ENCODE data around the gene SEMA6C. TPM values are rescaled to one million over a fixed set of nuclear protein-coding genes. Genes with fewer than 3 reads are reported as not detected.

The SEMA6C gene
- total and polyA plus RNA-seq, 4 donors = 1.4 to 1.5 (median 1.4) TPM

DNA sequence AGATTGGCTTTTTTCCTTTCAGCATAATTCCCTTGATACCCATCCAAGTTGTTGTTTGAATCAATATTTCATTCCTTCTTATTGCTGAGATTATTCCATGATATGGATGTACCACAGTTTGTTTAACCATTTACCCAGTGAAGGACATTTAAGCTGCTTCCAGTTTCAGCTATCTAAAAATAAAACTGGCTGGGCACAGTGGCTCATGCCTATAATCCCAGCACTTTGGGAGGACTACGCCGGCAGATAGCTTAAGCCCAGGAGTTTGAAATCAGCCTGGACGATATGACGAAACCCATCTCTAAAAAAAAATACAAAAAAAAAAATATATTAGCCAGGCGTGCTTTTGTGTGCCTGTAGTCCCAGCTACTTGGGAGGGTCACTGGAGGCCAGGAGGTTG, 32.6 kb downstream of the SEMA6C start:
- Histone ChIP-seq H3K9ac (ENCODE audit: low read depth in 1 of 2, low read length in 2 of 2) (no peak overlapping the region), H3K4me1 (ENCODE audit: control insufficient read depth in 4 of 4, insufficient read depth in 4 of 4, low read length in 3 of 4) (no peaks in the 10 kb centered on the region), H3K27ac (ENCODE audit: low read depth in 1 of 2, low read length in 2 of 2) (no peak overlapping the region), H3K4me3 (ENCODE audit: low read depth in 1 of 3, low read length in 3 of 3) (no peak overlapping the region), H3K36me3 (ENCODE audit: control insufficient read depth in 4 of 4, insufficient read depth in 3 of 4, low read depth in 1 of 4, low read length in 3 of 4) (peaks cover 3 to 10% (median 7%) of the 10 kb centered on the region in 4 donors), H3K9me3 (ENCODE audit: control insufficient read depth in 4 of 4, low read length in 3 of 4) (no peaks in the 10 kb centered on the region), H3K27me3 (ENCODE audit: control insufficient read depth in 4 of 4, insufficient read depth in 4 of 4, low read length in 3 of 4) (no peaks in the 10 kb centered on the region)
- DNase-seq (ENCODE audit: low spot score) = no peak
- TF ChIP-seq GABPA (IDR thresholded peaks at IDR 0.05 in 1 of 2, conservative IDR thresholded peaks at IDR 0.05 in 1 of 2) (no peak), RAD21 (IDR thresholded peaks at IDR 0.05) (no peak), EGR1 (IDR thresholded peaks at IDR 0.05; ENCODE audit: low read depth in 2 of 2) (no peak), SP1 (IDR thresholded peaks at IDR 0.05) (no peak), YY1 (IDR thresholded peaks at IDR 0.05) (no peak)
- TF ChIP-seq, protein P1, sequence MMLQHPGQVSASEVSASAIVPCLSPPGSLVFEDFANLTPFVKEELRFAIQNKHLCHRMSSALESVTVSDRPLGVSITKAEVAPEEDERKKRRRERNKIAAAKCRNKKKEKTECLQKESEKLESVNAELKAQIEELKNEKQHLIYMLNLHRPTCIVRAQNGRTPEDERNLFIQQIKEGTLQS (IDR thresholded peaks at IDR 0.05) = no peak
- TF ChIP-seq, protein P2, sequence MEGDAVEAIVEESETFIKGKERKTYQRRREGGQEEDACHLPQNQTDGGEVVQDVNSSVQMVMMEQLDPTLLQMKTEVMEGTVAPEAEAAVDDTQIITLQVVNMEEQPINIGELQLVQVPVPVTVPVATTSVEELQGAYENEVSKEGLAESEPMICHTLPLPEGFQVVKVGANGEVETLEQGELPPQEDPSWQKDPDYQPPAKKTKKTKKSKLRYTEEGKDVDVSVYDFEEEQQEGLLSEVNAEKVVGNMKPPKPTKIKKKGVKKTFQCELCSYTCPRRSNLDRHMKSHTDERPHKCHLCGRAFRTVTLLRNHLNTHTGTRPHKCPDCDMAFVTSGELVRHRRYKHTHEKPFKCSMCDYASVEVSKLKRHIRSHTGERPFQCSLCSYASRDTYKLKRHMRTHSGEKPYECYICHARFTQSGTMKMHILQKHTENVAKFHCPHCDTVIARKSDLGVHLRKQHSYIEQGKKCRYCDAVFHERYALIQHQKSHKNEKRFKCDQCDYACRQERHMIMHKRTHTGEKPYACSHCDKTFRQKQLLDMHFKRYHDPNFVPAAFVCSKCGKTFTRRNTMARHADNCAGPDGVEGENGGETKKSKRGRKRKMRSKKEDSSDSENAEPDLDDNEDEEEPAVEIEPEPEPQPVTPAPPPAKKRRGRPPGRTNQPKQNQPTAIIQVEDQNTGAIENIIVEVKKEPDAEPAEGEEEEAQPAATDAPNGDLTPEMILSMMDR (IDR thresholded peaks at IDR 0.05; ENCODE audit: low read depth, low read length, missing input control) = no peak
- TF ChIP-seq, protein P3, sequence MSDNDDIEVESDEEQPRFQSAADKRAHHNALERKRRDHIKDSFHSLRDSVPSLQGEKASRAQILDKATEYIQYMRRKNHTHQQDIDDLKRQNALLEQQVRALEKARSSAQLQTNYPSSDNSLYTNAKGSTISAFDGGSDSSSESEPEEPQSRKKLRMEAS (IDR thresholded peaks at IDR 0.05) = no peak
- WGBS = 96% methylated on average over 5 of the region's 5 CpGs

DNA sequence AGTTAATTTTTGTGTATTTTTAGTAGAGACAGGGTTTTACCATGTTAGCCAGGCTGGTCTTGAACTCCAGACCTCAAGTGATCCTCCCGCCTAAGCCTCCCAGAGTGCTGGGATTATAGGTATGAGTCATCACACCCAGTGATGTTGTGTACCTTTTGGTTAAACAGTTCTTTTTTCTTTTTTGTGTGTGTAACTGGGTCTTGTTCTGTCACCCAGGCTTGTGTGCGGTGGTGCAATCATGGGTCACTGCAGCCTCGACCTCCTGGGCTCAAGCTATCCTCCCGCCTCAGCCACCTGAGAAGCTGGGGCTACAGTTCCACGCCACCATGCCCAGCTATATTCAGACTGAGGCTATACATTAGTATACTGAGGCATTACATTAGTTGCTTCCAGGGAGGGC, 38.1 kb downstream of the SEMA6C start:
- TF ChIP-seq YY1 (IDR thresholded peaks at IDR 0.05) (no peak), EGR1 (IDR thresholded peaks at IDR 0.05; ENCODE audit: low read depth in 2 of 2) (no peak), GABPA (IDR thresholded peaks at IDR 0.05 in 1 of 2, conservative IDR thresholded peaks at IDR 0.05 in 1 of 2) (no peak)
- no peak for DNase-seq (ENCODE audit: low spot score)
- 91% methylated on average over 5 of the region's 5 CpGs for WGBS
- no peak overlapping the region for H3K9ac ChIP-seq (ENCODE audit: low read depth in 1 of 2, low read length in 2 of 2)
- H3K36me3 ChIP-seq (ENCODE audit: control insufficient read depth in 4 of 4, insufficient read depth in 3 of 4, low read depth in 1 of 4, low read length in 3 of 4) = peaks cover 2 to 13% (median 8%) of the 10 kb centered on the region in 4 donors
- H3K4me1 ChIP-seq (ENCODE audit: control insufficient read depth in 4 of 4, insufficient read depth in 4 of 4, low read length in 3 of 4) = no peaks in the 10 kb centered on the region
- no peaks in the 10 kb centered on the region for H3K27me3 ChIP-seq (ENCODE audit: control insufficient read depth in 4 of 4, insufficient read depth in 4 of 4, low read length in 3 of 4)
- no peaks in the 10 kb centered on the region for H3K9me3 ChIP-seq (ENCODE audit: control insufficient read depth in 4 of 4, low read length in 3 of 4)
- H3K27ac ChIP-seq (ENCODE audit: low read depth in 1 of 2, low read length in 2 of 2) = no peak overlapping the region
- no peak overlapping the region for H3K4me3 ChIP-seq (ENCODE audit: low read depth in 1 of 3, low read length in 3 of 3)

DNA sequence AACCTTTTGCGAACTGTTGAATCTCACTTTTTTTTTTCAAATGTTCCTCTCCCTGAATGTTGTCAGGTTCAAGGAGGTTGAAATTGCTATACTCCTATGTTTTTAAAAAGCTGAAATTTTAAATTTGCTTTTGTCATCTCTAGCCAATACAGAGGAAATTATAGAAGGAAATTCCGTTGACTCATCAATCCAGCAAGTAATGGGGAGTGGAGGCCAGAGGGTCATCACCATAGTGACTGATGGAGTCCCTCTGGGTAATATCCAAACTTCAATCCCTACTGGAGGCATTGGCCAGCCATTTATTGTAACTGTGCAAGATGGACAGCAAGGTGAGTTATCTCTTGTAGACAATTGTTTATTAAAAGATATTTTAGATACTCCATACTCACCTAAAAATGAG, 39.5 kb downstream of the SEMA6C start:
- Histone ChIP-seq H3K9ac (ENCODE audit: low read depth in 1 of 2, low read length in 2 of 2) (no peak overlapping the region), H3K9me3 (ENCODE audit: control insufficient read depth in 4 of 4, low read length in 3 of 4) (no peaks in the 10 kb centered on the region), H3K36me3 (ENCODE audit: control insufficient read depth in 4 of 4, insufficient read depth in 3 of 4, low read depth in 1 of 4, low read length in 3 of 4) (peaks cover 0 to 13% (median 9%) of the 10 kb centered on the region in 4 donors), H3K4me3 (ENCODE audit: low read depth in 1 of 3, low read length in 3 of 3) (no peak overlapping the region), H3K4me1 (ENCODE audit: control insufficient read depth in 4 of 4, insufficient read depth in 4 of 4, low read length in 3 of 4) (no peaks in the 10 kb centered on the region), H3K27ac (ENCODE audit: low read depth in 1 of 2, low read length in 2 of 2) (no peak overlapping the region), H3K27me3 (ENCODE audit: control insufficient read depth in 4 of 4, insufficient read depth in 4 of 4, low read length in 3 of 4) (no peaks in the 10 kb centered on the region)
- TF ChIP-seq EGR1 (IDR thresholded peaks at IDR 0.05; ENCODE audit: low read depth in 2 of 2) = no peak
- no peak for TF ChIP-seq SP1 (IDR thresholded peaks at IDR 0.05)
- no peak for TF ChIP-seq YY1 (IDR thresholded peaks at IDR 0.05)
- no peak for TF ChIP-seq FOXA1 (IDR thresholded peaks at IDR 0.05)
- no peak for TF ChIP-seq GABPA (IDR thresholded peaks at IDR 0.05 in 1 of 2, conservative IDR thresholded peaks at IDR 0.05 in 1 of 2)
- TF ChIP-seq, protein P3 (IDR thresholded peaks at IDR 0.05) = no peak
- TF ChIP-seq RXRA (IDR thresholded peaks at IDR 0.05) = no peak
- TF ChIP-seq TAF1 (conservative IDR thresholded peaks at IDR 0.05) = no peak
- TF ChIP-seq, protein P2 (IDR thresholded peaks at IDR 0.05; ENCODE audit: low read depth, low read length, missing input control) = no peak
- TF ChIP-seq, protein P4, sequence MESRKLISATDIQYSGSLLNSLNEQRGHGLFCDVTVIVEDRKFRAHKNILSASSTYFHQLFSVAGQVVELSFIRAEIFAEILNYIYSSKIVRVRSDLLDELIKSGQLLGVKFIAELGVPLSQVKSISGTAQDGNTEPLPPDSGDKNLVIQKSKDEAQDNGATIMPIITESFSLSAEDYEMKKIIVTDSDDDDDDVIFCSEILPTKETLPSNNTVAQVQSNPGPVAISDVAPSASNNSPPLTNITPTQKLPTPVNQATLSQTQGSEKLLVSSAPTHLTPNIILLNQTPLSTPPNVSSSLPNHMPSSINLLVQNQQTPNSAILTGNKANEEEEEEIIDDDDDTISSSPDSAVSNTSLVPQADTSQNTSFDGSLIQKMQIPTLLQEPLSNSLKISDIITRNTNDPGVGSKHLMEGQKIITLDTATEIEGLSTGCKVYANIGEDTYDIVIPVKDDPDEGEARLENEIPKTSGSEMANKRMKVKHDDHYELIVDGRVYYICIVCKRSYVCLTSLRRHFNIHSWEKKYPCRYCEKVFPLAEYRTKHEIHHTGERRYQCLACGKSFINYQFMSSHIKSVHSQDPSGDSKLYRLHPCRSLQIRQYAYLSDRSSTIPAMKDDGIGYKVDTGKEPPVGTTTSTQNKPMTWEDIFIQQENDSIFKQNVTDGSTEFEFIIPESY (IDR thresholded peaks at IDR 0.05) = no peak
- TF ChIP-seq JUND (IDR thresholded peaks at IDR 0.05) = no peak
- no peak for TF ChIP-seq HNF4A (conservative IDR thresholded peaks at IDR 0.05)
- no peak for TF ChIP-seq HNF4G (IDR thresholded peaks at IDR 0.05)
- 73% methylated on average over 2 of the region's 2 CpGs for WGBS
- no peak for DNase-seq (ENCODE audit: low spot score)

All from liver (tissue), 9 donors.